Left renal pelvis (tissue), 4 donors: Measurements from ENCODE around the gene TCIRG1. TPM values are rescaled to one million over a fixed set of nuclear protein-coding genes. Genes with fewer than 3 reads are reported as not detected.

ENCODE experiments used
- DNase-seq, 4 donors: peaks; one replicate each; pipeline ENCODE4 v3.0.0-alpha.2; 2013; ENCODE audit warnings: low read depth in 4 of 4, low spot score in 3 of 4
- polyA plus RNA-seq, 4 donors: library from polyadenylated mRNA; unstranded; fragments of 120-200 nt; gene quantifications; one replicate each; pipeline ENCODE4 v1.2.1, GENCODE V29; 2013; ENCODE audit not compliant: insufficient read length in 4 of 4

Gene TCIRG1
- polyA plus RNA-seq, 4 donors: 18.1 to 35.7 (median 21.7) TPM

- DNase-seq: no peak
Observed at GRCh38 chr11:68004551-68005335, 34.1 kb upstream of the TCIRG1 start.

- DNase-seq: no peak
Observed at GRCh38 chr11:68006606-68007166, 32.1 kb upstream of the TCIRG1 start.

GRCh38 chr11:68007498-68008380 is 31.1 kb upstream of the TCIRG1 start:
- no peak for DNase-seq

GRCh38 chr11:68008381-68009337 is 30.2 kb upstream of the TCIRG1 start:
- DNase-seq: no peak

- no peak for DNase-seq
Observed at GRCh38 chr11:68009391-68010089, 29.3 kb upstream of the TCIRG1 start.

GRCh38 chr11:68010090-68011041 is 28.5 kb upstream of the TCIRG1 start, which contains the start of gene ALDH3B1:
Gene ALDH3B1 (plus strand): TSS chr11:68010327. CDS start chr11:68015298, 4,971 bp downstream.
- DNase-seq: no peak

GRCh38 chr11:68011051-68011943 is 27.5 kb upstream of the TCIRG1 start:
- no peak for DNase-seq

GRCh38 chr11:68012044-68012842 is 26.6 kb upstream of the TCIRG1 start:
- DNase-seq: no peak

GRCh38 chr11:68012843-68013610 is 25.8 kb upstream of the TCIRG1 start:
- no peak for DNase-seq

GRCh38 chr11:68013611-68014156 is 25.1 kb upstream of the TCIRG1 start:
- no peak for DNase-seq

GRCh38 chr11:68014157-68014946 is 24.5 kb upstream of the TCIRG1 start:
- no peak for DNase-seq

GRCh38 chr11:68014947-68015447 is 23.8 kb upstream of the TCIRG1 start:
- no peak for DNase-seq

- DNase-seq: no peak
Observed at GRCh38 chr11:68015467-68015866, 23.4 kb upstream of the TCIRG1 start.

- DNase-seq: no peak
Observed at GRCh38 chr11:68016161-68016903, 22.5 kb upstream of the TCIRG1 start.
